VCaP (cell line): ENCODE results near the gene MXD1.

ENCODE experiments used
- H3K27ac ChIP-seq: fragments of 450-650 bp; 2 replicates; pipeline ENCODE4 v1.5.1; 2017
- TF ChIP-seq, protein P1 (sequence below): fragments of 450-650 bp; conservative IDR thresholded peaks from 2 replicates; pipeline ENCODE4 v1.5.1; 2017; ENCODE audit warnings: mild to moderate bottlenecking, moderate library complexity

The MXD1 gene

DNA sequence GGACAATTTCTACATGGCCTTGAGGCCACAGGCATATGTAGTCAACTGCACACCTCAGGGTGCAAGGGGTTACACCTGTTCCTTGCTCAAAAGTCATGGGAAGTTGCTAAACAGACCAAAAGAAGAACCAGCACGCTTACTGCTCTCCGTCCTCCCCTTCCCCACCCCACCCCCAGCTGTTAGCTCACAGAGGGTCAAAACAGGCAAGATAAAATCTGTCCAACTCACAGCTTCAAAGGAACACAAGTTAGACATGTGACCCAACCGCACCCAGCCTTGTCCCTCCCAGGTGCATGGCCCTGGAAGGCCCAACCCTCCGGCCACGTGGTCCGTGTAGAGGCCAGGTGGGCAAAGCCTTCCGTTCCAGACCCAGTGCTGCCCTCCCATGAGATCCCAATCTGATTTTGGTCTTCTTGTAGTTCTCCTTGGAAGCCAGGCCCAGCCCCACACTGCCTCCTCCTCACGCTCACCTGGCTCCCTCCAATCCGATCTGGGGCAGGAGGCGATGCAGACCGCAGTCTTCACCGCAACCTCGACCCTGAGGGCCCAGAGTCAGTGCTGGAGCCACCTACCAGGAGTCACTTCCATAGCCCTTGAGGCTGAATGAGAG lies 61.0 kb downstream of the MXD1 start:
- TF ChIP-seq, protein P1, sequence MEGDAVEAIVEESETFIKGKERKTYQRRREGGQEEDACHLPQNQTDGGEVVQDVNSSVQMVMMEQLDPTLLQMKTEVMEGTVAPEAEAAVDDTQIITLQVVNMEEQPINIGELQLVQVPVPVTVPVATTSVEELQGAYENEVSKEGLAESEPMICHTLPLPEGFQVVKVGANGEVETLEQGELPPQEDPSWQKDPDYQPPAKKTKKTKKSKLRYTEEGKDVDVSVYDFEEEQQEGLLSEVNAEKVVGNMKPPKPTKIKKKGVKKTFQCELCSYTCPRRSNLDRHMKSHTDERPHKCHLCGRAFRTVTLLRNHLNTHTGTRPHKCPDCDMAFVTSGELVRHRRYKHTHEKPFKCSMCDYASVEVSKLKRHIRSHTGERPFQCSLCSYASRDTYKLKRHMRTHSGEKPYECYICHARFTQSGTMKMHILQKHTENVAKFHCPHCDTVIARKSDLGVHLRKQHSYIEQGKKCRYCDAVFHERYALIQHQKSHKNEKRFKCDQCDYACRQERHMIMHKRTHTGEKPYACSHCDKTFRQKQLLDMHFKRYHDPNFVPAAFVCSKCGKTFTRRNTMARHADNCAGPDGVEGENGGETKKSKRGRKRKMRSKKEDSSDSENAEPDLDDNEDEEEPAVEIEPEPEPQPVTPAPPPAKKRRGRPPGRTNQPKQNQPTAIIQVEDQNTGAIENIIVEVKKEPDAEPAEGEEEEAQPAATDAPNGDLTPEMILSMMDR, result no peak
- no peak overlapping the region for H3K27ac ChIP-seq

DNA sequence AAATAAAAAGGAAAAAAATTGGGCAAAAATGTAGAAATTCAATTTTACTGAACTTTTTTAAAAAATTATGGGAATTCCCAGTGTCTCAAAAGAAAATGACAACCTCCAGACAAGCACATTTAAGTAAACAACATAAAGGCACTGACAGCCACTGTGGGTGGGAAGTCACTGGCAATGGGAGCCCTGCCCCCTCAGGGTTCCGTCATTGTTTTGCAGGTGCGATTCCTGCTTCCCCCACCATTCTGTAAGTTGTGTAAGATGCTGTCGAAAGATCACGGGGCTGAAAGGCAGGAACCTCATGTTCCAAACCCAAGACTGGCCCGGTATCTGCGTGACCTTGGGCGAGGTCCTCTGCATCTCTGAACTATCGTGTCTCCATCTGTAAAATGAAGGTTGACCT lies 62.3 kb downstream of the MXD1 start:
- TF ChIP-seq, protein P1, result no peak
- no peak overlapping the region for H3K27ac ChIP-seq

DNA sequence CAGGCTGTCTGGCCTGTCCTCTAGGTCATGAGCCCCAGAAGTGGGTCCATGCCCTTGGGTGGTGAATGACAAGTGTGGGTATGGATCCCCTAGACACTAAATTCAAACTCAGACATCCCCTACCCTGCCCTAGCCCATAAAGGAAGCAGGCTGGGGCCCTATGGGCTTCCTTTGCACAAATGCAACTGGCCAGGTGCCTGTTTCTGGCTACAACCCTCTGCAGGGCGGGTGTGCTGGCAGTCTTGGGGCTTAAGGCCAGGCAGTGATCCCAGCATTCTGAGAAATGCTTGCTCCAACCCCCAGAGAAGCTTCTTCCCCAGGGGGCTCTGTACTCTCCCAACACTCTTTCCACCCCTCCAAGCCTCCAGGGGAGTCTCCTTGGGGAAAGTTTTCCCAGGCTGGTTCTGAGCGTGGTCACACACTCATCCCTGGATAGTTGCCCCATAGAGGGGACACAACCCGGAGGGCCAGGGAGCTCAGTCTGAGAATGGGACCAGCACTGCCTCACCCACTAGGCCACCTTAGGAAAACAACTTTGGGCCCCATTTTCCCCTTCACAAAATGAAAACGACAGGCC lies 63.1 kb downstream of the MXD1 start:
- TF ChIP-seq, protein P1, result no peak
- H3K27ac ChIP-seq, result no peak overlapping the region

DNA sequence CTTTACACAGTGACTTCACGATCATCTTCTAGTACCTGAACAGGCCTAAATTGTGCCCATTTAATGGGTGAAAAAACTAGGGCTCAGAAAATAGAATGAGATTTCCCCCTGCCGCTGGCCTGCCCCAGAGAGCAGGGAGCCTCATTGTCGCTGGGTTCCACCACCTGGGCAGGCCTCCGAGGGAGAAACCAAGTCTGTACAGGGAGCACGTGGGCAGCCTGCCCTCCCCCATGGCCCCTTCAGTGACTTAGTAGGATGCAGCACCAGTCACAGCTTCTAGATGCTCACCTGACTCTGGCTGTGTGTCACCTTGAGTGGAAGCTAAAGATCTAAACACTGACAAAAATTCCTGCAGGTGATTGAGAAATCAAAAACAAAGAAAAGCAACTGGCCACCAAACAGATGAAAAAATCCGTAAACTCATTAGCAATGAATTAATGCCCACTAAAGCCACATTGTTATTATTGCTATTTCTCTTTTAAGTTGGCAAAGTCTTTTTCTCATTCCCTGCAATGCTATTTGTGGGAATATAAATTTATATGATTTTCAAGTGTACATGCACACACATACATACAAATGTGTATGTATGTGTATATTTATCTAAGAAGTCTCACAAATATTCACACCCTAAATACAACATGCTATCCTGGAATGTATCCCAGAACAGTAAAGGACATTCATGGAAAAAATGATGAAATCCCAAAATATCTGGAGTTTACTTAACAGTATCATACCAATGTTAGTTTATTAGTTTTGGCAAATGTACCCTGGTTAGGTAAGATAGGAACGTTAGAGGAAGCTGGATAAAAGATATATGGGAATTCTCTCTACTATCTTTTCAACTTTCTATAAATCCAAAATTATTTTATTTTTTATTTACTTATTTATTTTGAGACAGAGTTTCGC lies 65.2 kb downstream of the MXD1 start:
- peak overlapping the region; percentile 1; the same call in 1 of the 2 replicates for H3K27ac ChIP-seq
- TF ChIP-seq, protein P1, result no peak

DNA sequence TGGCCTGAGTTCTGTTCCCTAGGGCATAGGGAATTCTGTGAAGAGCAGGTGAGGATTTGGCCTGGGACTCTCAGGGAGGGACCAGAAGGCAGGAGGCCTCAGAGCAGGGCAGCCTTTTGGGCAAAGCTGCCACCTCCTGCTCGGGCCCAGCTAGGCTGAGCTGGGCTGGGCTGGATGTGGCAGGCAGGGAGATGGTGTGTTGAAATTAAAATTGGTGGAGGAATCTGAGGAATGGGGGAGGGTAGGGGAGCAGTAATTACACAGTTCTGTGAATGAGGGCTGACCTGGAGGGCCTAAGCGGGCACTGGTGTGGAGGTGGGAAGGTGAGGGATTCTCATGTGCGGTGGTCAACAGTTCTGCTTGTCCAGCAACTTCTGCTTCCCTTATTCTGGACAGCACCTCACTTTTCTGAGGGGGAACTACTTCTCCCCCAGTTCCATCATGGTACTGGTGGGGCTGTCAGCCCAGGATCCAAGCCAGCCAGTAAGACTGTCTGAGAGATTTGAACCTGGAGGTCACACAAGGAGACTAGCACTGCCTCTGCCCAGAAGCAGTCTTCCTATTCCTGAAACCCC lies 68.6 kb downstream of the MXD1 start:
- TF ChIP-seq, protein P1, result no peak
- no peak overlapping the region for H3K27ac ChIP-seq

DNA sequence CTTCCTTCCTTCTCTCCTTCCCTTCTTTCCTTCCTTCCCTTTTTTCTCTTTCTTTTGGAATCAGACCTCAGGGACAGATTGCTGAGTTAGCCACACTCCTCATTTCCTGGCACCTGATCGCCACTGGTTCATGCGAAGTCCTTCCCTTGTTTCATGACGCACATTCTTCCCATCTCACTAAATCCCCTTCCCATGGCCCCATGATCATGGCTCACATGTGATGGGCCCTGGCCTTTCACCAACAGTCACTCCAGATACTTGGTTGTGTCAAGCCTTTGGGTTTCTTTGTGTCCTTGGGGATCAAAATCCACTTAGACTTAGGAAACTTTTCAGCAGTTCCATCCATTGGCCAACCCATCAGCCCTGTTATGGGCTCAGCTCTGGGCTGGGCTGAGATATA lies 70.3 kb downstream of the MXD1 start:
- TF ChIP-seq, protein P1, result no peak
- H3K27ac ChIP-seq, result no peak overlapping the region

DNA sequence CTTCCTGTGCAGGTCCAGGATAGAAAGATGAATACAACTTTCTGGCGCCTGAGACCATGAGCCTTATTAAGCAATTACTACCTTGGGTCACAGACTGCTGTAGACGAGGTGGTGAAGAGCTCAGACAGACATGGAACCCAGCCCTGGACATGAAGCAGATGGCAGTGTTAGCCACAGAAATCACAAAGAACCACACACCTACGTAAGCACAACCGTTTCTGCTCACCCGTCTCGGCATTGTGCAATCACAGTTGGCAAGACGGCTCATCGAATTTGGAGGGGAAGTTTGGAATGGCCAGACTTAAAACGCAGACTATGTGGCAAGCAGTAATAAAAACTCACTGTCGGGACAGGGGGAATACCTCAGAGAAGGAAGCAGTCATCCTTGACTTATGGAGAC lies 70.8 kb downstream of the MXD1 start:
- H3K27ac ChIP-seq, result no peak overlapping the region
- TF ChIP-seq, protein P1, result no peak
